H1 (cell line): Measurements from ENCODE around the gene PLAC9.

Experiments used
- CEBPB ChIP-seq: IDR thresholded peaks from 2 replicates; pipeline ENCODE4 v1.6.1; 2012; ENCODE audit warnings: low read depth, low read length
- CREB1 ChIP-seq: IDR thresholded peaks from 2 replicates; pipeline ENCODE4 v1.6.1; 2012; ENCODE audit warnings: inconsistent platforms
- CTCF ChIP-seq, 3 experiments: IDR thresholded peaks; 1 replicate in 2 of 3; 2 replicates in 1 of 3; pipeline versions ENCODE4 v1.5.1 to v1.6.1; 2011; ENCODE audit warnings: low read length in 3 of 3, mild to moderate bottlenecking in 3 of 3, inconsistent platforms in 2 of 3, low read depth in 1 of 3, moderate library complexity in 1 of 3; ENCODE audit not compliant: insufficient read depth in 1 of 3; ENCODE audit errors: control extremely low read depth in 1 of 3
- EZH2 ChIP-seq: fragments of 200-600 bp; sonication (generic); IDR thresholded peaks from 2 replicates; pipeline ENCODE4 v1.7.1; 2012; ENCODE audit warnings: low read depth, mild to moderate bottlenecking, moderate library complexity, low read length, inconsistent platforms; ENCODE audit not compliant: severe bottlenecking
- GTF2F1 ChIP-seq: IDR thresholded peaks from 2 replicates; pipeline ENCODE4 v1.6.1; 2012; ENCODE audit warnings: low read depth, low read length, improper control_type of control experiment, borderline replicate concordance
- JUN ChIP-seq: IDR thresholded peaks from 2 replicates; pipeline ENCODE4 v1.6.1; 2011; ENCODE audit warnings: low read depth, mild to moderate bottlenecking, improper control_type of control experiment, low read length
- POLR2A ChIP-seq, 2 experiments: IDR thresholded peaks; 1 replicate in 1 of 2; 2 replicates in 1 of 2; pipeline ENCODE4 v1.6.1; 2011; ENCODE audit warnings: low read depth in 2 of 2, low read length in 2 of 2, mild to moderate bottlenecking in 2 of 2; ENCODE audit errors: control extremely low read depth in 1 of 2
- RFX5 ChIP-seq: IDR thresholded peaks from 2 replicates; pipeline ENCODE4 v1.6.1; 2011; ENCODE audit warnings: low read depth, low read length, improper control_type of control experiment, borderline replicate concordance
- SP1 ChIP-seq: IDR thresholded peaks from 2 replicates; pipeline ENCODE4 v1.6.1; 2011; ENCODE audit warnings: low read depth, low read length
- TAF1 ChIP-seq: IDR thresholded peaks from 2 replicates; pipeline ENCODE4 v1.6.1; 2011; ENCODE audit warnings: mild to moderate bottlenecking, low read depth, low read length
- TAF7 ChIP-seq: optimal IDR thresholded peaks from 2 replicates; pipeline ENCODE3; 2011; ENCODE audit warnings: low read depth, mild to moderate bottlenecking, inconsistent platforms, low read length, moderate library complexity, borderline replicate concordance
- TBP ChIP-seq: IDR thresholded peaks from 2 replicates; pipeline ENCODE4 v1.6.1; 2011; ENCODE audit warnings: low read depth, low read length, improper control_type of control experiment
- TF ChIP-seq, protein P1 (sequence below): IDR thresholded peaks from 2 replicates; pipeline ENCODE4 v1.6.1; 2012; ENCODE audit warnings: inconsistent platforms

DNA sequence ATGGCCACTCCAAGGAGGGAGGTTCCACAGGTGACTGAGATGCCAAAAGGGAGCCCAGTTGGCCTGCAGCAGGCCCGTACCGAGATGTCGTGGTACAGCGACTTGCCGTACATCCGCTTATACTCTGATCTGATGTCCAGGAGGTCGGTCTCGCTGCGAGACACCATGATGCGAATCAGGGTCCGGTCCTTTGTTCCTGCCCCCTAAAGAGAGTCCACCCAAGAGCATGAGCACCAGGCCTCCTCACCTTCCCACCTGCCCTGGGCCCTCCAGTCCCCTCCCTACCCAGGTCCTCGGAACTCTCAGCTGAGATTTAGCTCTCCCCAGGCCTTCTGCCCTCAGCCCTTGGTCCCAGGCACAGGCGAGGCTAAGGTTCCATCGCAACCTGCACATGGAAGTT lies 25.0 kb downstream of the PLAC9 start:
- TF ChIP-seq EZH2 (no peak), JUN (no peak), RFX5 (no peak), CREB1 (no peak), POLR2A (IDR thresholded peaks at IDR 0.05; ENCODE audit: control extremely low read depth in 1 of 2, low read depth in 2 of 2, low read length in 2 of 2) (no peak), CTCF (IDR thresholded peaks at IDR 0.05; ENCODE audit: control extremely low read depth in 1 of 3, insufficient read depth in 1 of 3, low read depth in 1 of 3, low read length in 3 of 3) (no peak), TAF1 (no peak), TBP (no peak), CEBPB (no peak), TAF7 (no peak), GTF2F1 (no peak), SP1 (no peak)
- TF ChIP-seq, protein P1, sequence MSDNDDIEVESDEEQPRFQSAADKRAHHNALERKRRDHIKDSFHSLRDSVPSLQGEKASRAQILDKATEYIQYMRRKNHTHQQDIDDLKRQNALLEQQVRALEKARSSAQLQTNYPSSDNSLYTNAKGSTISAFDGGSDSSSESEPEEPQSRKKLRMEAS, result no peak
